ENCODE results near the gene ALB. TPM values are rescaled to one million over a fixed set of nuclear protein-coding genes. Genes with fewer than 3 reads are reported as not detected.

Gene ALB
- total RNA-seq, 4 donors from 2014 or later: 1.1 TPM; not detected in 3

DNA sequence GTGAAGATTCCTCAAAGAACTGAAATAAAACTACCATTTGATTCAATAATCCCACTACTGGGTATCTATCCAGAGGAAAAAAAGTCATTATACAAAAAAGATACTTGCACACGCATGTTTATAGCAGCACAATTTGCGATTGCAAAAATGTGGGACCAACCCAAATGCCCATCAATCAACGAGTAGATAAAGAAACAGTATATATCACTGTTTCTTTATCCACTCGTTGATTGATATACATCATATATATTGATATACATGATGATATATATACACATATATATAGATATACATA, 18.3 kb downstream of the ALB start:
- TF ChIP-seq, protein P1, sequence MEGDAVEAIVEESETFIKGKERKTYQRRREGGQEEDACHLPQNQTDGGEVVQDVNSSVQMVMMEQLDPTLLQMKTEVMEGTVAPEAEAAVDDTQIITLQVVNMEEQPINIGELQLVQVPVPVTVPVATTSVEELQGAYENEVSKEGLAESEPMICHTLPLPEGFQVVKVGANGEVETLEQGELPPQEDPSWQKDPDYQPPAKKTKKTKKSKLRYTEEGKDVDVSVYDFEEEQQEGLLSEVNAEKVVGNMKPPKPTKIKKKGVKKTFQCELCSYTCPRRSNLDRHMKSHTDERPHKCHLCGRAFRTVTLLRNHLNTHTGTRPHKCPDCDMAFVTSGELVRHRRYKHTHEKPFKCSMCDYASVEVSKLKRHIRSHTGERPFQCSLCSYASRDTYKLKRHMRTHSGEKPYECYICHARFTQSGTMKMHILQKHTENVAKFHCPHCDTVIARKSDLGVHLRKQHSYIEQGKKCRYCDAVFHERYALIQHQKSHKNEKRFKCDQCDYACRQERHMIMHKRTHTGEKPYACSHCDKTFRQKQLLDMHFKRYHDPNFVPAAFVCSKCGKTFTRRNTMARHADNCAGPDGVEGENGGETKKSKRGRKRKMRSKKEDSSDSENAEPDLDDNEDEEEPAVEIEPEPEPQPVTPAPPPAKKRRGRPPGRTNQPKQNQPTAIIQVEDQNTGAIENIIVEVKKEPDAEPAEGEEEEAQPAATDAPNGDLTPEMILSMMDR (IDR thresholded peaks at IDR 0.05; ENCODE audit: low read depth): no peak

DNA sequence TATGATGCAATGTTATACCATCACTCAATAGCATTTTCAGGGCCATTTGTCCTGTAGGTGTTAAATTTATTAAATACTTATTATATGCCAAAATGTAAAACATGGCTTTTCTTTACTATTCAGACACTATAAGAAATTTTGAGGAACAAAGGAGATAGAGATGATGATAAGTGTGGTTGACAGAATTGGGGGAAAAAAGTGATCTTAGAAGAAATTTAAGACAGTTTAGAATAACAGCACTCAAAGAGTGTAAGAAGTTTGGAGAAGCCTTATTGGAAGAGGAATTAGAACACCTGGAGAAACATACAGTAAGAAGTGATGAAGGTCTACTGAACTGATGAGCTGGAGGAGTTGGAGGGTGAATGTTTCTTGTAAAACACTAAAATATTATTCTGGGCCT, 19.1 kb downstream of the ALB start:
- TF ChIP-seq, protein P1 (IDR thresholded peaks at IDR 0.05; ENCODE audit: low read depth): no peak

DNA sequence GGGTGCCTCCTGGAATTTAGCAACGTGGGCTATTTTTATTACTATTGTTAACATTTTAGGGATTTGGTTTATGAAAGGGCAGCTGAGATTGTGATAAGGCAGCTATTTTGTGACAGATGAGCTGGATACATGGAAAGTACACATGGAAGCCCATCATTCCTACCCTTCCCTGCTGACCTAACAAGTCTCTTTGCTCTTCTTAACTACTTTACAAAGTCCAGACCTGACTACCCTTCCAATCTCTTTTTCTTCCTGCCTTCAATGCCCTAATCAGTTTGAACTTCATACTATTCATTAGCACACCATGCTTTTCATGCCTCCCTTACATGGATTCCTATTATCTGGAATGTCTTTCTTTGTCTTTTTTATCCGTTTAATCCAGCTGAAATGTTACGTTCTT, 22.6 kb downstream of the ALB start:
- TF ChIP-seq, protein P1 (IDR thresholded peaks at IDR 0.05; ENCODE audit: low read depth): no peak

DNA sequence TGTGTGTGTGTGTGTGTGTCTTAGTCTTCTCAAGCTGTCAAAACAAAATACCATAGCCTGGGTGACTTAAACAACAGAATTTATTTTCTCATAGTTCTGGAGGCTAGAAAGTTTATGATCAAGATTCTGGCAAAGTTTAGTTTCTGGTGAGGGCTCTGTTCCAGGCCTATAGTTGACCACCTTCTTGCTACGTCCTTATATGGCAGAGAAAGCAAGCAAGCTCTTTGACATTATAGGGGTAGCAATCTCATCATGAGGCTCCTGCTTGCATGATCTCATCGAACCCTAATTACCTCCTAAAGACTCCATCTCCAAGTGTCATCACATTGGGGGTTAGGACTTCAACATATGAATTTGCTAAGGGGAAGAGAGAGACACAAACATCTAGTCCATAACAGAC, 25.0 kb downstream of the ALB start:
- TF ChIP-seq, protein P1 (IDR thresholded peaks at IDR 0.05; ENCODE audit: low read depth): no peak

DNA sequence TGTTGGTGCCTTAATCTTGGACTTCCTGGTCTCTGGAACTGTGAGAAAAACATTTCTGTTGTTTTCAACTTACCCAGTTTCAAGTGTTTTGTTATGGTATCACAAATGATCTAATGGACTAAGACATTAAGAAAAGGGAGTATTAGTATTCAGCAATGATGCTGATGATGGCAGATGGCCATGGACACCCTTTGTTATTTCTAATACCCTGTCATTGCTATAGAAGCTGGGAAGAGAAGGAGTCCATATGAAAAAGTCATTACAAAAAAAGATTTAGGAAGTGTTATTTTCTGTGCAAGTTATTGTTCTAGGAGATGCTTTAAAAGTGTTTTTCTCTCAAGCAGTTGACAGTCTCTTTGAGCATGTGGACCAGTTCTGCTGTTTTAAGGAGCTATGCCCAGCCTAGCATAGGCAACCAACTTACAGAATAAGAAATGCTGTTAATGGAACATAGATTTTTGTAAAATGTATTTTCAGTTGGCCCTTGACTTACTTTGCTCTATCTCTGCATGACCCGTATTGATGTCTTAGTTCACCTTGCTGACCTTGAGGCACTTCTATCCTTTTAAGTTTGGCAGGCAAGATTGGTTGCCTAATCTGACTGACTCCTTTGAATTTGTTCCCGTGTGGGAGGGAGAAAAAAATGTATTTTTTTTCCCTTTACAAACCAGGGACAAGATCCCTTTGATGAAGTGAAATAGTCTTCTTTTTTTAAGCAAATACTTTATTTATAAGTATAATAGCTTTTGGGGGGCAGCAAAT, 25.9 kb downstream of the ALB start:
- TF ChIP-seq, protein P1 (IDR thresholded peaks at IDR 0.05; ENCODE audit: low read depth): no peak

DNA sequence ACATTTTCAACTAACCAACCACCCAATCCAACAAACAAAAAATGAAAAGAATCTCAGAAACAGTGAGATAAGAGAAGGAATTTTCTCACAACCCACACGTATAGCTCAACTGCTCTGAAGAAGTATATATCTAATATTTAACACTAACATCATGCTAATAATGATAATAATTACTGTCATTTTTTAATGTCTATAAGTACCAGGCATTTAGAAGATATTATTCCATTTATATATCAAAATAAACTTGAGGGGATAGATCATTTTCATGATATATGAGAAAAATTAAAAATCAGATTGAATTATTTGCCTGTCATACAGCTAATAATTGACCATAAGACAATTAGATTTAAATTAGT, 27.7 kb downstream of the ALB start:
- TF ChIP-seq, protein P1 (IDR thresholded peaks at IDR 0.05; ENCODE audit: low read depth): no peak

DNA sequence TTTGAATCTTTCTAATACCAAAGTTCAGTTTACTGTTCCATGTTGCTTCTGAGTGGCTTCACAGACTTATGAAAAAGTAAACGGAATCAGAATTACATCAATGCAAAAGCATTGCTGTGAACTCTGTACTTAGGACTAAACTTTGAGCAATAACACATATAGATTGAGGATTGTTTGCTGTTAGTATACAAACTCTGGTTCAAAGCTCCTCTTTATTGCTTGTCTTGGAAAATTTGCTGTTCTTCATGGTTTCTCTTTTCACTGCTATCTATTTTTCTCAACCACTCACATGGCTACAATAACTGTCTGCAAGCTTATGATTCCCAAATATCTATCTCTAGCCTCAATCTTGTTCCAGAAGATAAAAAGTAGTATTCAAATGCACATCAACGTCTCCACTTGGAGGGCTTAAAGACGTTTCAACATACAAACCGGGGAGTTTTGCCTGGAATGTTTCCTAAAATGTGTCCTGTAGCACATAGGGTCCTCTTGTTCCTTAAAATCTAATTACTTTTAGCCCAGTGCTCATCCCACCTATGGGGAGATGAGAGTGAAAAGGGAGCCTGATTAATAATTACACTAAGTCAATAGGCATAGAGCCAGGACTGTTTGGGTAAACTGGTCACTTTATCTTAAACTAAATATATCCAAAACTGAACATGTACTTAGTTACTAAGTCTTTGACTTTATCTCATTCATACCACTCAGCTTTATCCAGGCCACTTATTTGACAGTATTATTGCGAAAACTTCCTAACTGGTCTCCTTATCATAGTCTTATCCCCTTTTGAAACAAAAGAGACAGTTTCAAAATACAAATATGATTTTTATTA, 28.3 kb downstream of the ALB start:
- TF ChIP-seq, protein P1 (IDR thresholded peaks at IDR 0.05; ENCODE audit: low read depth): no peak
